HG03439 (cell line): ENCODE results near the gene NNAT.

ENCODE experiments used
- ATAC-seq: cut with Tn5 transposase; IDR thresholded peaks from one replicate; pipeline ENCODE4 v1.9.1; 2021; ENCODE audit warnings: mild to moderate bottlenecking, moderate library complexity; ENCODE audit not compliant: unreplicated experiment

NNAT gene

GRCh38 chr20:37564388-37565133 lies 43.5 kb downstream of the NNAT start:
- ATAC-seq: no peak

GRCh38 chr20:37565134-37565811 lies 44.2 kb downstream of the NNAT start:
- no peak for ATAC-seq

GRCh38 chr20:37566590-37567330 lies 45.7 kb downstream of the NNAT start:
- ATAC-seq: no peak

GRCh38 chr20:37567331-37567665 lies 46.2 kb downstream of the NNAT start:
- no peak for ATAC-seq

- ATAC-seq: no peak
Observed at GRCh38 chr20:37567671-37568588, 46.9 kb downstream of the NNAT start.

- no peak for ATAC-seq
Observed at GRCh38 chr20:37570419-37570818, 49.4 kb downstream of the NNAT start.

- ATAC-seq: no peak
Observed at GRCh38 chr20:37571033-37571432, 50.0 kb downstream of the NNAT start.
